Measurements from ENCODE around the gene TMEM59L.

The TMEM59L gene

DNA sequence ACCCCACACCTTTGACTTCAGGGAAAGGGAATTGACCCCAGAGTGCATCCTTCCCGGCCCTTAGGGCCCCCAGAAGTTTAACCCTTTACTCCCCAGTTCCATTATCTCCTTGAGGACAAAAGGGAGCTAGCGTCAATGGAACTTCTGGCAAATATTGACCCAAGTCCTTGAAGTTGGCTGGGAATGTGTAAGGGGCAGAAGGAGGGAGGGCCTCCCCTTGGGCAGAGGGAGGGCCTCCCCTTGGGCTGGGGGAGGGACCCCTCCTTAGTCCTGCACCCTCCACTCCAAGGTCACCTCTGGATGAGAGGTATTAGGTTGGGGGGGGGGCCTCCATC, 3.0 kb upstream of the TMEM59L start:
- DNase-seq, result no peak

DNA sequence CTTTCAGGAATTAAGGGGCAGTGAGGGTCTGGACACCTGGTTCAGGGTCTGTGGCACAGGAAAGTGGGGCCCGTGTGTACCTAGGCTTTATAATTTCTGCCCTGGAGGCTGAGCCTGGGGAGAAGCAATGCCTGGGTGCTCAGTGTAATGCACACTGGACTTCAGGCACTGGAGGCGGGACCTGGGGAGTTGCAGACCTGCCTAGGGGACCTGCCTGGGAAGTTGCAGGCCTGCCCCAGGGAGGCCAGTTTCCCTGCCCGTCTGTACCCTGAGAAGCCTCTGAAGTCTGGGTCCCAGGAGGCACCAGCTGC, 2.5 kb upstream of the TMEM59L start:
- no peak for DNase-seq

DNA sequence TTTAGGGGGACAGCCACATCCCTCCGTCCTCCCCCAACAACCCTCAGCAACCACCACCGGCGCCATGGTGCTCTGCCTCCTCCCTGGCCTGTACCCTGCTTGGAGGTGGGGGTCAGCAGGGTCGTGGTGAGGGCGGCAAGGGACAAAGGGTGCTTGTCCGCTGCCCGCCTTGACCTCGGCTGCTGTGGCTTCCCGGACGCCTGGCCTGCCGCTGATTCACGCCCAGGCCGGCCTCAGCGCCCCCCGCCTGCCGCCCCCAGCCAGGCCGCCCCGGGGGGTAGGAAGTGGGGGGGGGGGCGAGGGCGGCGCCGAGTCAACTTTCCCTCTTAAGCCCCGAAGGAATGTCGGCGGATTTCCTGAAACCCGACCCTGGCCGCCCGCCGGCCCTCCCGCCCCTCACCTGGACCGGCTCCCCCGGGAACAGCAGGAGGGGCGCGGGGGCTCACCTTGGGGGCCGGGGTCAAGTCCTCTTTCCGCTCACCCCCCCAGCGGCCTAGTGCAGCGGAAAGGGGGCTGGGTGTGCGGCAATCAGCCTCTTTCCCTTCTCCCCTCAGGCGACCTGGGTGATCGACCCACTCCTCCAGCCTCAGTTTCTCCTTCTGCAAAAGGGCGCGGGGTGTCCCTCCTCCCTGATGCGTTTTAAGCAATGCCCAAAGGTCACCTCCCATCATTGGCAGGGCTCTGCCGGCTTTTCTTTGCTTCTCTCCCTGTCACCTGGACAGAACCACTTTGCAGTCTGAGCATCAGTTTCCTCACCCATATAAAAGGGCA, 1.9 kb upstream of the TMEM59L start:
- no peak for DNase-seq

DNA sequence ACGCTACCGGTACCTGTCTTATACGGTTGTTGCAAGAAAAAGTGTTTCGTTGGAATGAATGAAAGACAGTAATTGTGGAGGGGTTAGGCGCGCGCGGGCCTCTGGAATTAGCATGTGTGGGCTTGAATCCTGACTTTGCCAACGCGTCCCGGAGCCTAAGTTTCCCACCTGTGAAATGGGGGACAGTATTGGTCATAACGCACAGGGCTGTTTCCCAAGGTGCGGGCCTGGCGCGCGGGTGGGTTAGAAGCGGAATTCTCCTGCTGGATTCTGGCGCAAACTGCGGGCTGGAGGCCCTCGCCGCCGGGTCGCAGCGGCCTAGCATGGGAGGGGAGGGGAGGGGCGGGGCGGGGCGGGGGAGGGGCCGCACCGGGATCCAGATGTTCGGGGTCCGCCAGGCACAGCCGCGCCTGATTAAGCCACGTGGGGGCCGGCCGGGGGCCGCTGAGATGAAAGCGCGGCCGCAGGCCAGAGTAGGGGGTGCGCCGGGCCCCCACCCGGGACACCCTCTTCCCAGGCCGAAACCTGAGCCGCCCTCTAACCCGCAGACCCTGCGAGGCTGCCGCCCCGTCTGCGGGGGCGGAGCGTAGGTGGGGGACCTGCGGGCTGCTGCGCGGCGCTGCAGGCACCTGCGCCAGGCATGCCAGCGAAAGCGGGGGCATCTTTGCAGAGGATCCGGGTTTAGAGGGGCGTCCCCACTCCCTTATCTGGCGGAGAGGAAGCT, 1.2 kb upstream of the TMEM59L start:
- no peak for DNase-seq

DNA sequence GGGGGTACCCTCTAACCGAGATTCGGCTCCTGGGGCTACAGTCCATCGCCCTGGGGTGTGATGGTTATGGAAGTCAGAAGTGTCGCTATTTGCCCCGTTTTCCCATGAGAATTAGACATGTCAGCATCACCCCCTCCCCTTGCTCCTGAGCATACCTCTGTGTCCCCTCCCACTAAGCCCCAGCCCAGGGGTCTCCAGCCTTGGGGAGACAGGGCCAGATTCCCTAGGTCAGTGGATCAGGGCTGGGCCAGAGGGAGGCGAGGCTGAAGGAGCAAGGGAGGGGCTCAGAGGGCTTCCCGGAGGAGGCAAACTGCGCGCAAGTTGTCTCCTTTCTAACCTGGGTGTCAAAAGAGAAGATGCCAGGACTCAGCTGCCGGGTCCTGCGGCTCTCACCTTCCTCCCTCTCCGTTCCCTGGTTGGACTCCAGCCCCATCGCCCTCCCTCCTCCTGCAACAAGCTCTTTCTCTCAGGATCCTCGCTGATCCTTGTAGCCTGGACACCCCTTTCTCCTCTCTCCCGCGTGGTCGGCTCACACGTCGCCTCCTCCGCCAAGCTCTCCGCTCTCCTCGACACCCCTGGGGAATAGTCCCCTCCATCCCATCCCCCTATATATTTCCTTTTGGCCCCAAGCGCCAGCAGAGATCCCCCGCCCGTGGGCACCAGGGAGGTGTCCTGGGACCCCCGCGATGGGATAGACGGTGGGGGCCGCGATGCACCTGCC, 459 bp upstream of the TMEM59L start:
- DNase-seq, result no peak

DNA sequence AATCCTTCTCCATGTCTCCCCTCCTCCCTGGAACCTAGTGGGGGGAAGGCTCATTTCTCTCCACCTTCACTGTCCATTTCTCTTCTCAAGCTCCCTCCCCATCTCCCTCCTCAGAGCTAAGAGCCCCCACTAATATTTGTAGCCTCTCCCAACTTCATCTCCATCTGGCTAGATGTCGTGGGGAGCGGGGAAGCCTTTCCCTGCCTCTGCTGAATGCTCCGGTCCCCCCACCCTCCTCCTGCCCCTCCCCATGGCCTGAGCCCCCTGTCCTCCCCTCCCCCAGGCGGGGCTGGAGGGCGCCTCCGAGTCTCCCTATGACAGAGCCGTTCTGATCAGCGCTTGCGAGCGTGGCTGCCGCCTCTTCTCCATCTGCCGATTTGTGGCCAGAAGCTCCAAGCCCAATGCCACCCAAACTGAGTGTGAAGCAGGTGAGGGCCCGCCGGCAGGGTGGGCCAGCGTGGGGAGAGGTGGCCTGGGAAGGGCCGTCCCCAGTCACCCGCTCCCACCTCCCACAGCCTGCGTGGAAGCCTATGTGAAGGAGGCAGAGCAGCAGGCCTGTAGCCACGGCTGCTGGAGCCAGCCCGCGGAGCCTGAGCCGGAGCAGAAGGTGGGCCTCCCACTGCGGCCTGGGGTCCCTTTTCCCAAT, 1.0 kb downstream of the TMEM59L start:
- no peak for DNase-seq

DNA sequence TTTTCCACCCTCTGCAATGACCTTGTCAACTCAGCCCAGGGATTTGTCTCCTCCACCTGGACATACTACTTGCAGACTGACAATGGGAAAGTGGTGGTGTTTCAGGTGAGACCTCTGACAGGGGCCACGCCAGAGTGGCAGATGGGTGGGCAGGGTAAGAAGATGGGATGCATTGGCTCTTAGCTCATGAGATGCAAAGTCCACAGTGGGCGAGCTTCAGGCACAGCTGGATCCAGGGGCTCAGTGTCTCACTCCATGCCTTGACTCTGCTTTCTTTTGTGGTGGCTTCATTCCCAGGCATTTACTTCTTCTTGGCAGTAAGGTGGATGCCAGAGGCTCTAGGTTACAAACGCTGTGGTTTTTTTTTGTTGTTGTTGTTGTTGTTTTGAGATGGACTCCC, 3.4 kb downstream of the TMEM59L start:
- no peak for DNase-seq

DNA sequence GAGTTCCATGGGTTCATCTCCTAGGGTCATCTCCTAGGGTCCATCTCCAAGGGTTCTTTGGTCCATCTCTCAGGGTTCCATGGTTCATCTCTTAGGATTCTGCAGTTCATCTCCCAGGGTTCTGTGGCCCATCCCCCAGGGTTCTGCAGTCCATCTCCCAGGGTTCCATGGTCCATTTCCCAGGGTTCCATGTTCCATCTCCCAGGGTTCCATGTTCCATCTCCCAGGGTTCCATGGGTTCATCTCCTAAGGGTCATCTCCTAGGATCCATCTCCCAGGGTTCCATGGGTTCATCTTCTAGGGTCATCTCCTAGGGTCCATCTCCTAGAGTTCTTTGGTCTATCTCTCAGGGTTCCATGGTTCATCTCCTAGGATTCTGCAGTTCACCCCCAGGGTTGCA, 4.9 kb downstream of the TMEM59L start:
- DNase-seq, result no peak

DNA sequence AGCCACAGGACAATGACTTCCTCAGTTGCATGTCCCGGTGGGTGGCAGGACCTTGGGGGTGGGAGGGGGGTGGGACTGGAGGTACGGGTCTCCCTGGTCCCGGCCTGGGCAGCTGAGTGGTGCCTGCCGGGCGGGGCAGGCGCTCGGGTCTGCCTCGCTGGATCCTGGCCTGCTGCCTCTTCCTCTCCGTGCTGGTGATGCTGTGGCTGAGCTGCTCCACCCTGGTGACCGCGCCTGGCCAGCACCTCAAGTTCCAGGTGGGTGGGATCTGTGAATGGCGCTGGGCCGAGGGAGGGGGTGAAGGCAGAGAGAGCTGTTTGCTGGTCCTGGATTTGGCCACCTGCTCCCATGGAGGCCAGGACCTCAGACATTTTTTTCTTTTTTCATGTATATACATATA, 5.6 kb downstream of the TMEM59L start:
- DNase-seq, result no peak

DNA sequence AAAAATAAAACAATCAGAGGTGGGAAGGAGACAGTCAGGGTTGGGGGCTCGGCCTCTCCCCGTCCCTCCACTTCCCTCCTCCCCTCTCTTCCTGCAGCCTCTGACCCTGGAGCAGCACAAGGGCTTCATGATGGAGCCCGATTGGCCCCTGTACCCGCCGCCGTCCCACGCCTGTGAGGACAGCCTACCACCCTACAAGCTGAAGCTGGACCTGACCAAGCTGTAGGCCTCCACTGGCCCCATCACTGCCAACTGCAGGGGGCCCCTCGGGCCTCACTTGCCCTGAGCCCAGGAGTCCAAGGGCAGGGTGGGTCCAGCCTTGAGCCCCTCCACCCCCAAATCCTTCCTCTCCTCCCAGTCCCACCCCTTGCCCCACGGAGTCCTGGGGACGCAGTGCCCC, 7.6 kb downstream of the TMEM59L start:
- DNase-seq, result no peak

DNA sequence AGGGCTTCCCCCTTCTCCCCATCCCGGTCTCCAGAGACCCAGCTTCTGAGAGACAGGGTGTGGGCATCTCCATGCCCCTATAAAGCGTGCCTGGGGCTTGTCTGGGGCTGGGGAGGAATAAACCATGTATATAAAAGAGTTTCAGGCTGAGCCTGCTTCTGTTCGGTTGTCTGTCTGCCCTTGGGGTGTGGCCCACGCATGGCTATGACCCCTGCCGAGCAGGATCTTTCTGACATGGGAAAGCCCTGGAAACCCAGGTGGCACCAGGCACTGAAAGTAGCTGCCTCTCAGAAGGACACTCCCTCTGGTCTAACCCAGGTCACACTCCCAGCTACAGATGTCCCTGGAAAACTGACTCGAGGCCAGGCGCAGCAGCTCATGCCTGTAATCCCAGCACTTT, 8.2 kb downstream of the TMEM59L start:
- DNase-seq, result no peak

DNA sequence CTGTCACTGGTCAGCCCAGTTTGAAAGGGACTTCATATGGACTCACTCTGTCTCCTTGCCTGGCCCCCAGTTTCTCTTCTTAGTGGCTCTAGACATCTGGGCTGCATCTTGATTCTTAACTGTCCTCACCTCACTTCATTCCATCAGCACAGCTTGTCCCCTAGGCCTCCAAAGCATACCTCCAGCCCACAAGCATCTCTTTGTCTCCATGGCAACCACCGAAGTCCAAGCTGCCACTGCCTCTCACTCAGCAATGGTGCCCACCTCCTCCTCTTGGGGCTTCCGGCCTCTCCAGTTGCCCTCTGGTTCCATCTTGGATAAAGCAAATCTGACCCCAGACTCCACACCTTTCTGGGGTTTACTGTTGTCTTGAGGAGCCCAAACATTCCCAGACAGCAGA, 14.2 kb downstream of the TMEM59L start:
- DNase-seq, result no peak

DNA sequence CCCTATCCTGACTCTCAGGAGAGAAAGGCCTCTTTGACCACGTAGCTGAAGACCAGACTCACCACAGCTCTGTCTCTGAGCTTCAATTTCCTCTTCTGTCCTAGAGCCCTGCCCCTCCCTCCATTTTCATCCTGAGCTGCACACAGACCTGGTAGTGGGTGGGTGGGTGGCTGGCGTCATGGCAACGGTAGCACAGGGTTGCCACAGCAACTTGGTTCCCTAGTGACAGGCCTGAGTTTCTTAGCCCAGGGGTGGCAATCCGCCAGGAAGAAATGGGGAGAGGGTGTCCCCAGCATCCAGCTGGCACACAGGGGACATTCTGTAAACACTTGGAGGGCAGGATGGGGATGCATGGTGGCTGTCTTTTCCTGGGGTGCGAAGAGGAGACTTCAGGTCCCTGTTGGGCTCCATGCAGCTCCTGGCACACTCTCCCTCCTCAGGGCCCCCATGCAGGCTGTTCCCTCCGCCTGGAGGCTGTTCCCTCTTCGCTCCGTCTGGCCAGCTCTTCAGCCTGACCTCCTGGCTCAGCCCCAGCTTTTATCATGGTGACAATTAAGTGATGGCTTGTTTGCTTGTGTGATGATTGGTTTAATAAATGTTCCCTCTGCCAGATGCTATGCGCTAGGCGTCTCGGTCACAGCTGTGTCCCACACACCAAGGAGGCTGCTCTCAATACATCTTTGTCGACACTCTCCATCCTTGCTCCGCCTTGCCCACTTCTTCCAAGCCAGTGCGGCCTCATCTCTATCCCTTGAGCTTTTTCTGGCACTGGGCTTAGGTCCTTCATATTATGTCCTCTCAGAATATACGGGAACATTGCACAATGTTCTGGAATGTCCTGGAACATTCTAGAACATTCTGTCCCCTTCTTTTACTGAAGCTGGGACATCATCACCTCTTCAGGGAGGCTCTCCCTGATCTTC, 16.8 kb downstream of the TMEM59L start:
- no peak for DNase-seq

DNA sequence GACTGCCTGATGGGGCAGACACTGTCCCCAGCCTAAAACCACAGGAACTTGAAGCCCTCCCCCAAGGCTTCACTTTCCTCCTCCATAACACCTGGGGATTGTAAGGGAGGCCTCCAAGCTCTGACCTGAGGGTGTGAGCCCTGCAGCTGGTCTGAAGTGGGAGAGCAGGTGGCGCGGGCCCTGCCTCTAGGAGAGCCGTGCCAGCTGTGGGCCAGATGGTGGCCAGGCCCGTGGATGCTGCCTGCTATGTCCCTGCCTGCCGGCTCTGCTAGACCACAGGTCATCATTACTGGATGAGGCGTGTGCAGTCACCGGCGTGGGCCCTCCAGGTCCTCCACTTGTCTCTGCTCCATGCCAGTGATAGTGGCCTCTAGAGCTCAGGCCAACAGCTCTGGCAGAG, 20.7 kb downstream of the TMEM59L start:
- no peak for DNase-seq

DNA sequence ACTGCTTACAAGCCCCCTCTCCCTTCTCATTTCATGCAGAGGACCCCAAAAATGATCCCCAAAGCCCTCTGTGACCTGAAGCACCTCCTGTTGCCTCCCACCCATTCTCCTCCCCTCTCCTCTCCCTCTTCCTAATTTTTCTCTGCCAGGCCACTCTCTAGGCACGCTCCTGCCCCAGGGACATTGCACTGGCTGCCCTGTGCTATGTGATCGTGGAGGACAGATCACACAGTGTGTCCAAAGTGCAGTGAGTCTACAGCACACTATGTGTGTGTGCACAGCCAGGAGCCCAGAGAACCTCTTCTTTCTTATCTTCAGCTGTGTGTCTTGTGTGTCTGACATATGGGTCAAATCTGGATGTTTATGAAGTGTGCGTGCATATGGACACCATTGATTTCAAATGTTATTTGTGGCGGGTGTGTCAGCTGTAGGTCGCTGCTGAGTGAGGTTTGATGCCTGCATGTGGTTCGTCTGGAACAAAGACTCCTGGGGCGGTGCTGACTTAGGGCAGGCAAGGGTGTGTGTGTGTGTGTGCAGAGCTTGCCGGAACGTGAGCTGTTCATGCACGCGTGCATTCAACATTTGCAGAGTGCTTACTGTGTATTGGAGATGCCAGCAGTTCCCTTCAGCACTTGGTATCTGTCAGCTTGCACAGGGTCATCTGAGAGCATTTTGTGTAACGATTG, 22.1 kb downstream of the TMEM59L start:
- DNase-seq, result no peak

DNA sequence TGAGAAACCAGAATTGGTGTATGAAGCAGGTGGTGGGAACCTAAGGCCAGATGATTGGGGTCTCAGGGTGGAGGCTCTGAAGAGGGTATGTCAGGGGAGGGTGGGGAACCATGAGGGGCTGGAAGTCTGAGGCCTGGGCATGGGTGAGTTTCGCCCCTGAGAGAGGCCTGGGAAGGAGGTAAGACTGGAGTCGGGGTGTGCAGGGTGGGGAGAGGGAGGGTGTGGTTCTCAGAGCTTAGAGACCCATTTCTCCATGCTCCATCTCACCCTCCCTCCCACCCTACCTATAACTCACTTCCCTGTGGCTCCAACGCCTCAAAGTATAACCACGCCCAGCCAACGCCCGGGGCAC, 23.1 kb downstream of the TMEM59L start:
- DNase-seq, result no peak

DNA sequence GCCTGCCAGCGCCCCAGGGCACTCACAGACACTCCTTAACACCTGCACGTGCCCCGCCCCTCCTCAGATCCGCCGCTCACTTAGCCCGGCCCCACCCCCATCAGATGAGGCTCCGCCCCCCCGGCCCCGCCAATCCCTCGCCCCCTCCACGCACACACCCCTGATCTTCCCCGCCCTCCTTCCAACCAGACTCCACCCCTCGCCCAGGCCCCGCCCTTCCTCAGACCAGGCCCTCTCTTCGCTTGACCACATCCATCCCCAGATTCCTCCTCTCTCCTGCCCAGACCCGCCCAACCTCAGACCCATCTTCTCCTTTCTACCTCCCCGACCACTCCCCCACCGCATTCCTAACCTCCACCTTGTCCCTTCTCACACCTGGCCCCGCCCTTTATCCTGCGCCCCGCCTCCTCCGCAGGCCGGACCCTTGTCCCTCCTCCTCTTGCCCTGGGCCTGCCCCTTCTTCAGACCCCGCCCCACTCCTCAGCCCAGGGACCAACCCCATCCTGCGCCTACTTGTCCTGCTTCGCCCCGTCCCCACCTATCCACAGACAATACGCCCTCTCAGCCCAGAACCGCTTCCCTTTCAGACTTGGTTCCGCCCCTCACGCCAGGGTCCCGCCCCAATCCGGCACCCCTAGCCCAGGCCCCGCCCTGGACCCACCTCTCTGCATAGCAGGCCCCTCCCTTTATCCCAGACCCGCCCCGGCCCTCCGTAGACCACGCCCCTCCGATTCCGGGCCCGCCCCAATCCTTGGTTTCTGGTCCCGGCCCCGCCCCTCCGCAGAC, 23.7 kb downstream of the TMEM59L start:
- DNase-seq, result peak; percentile 95

DNA sequence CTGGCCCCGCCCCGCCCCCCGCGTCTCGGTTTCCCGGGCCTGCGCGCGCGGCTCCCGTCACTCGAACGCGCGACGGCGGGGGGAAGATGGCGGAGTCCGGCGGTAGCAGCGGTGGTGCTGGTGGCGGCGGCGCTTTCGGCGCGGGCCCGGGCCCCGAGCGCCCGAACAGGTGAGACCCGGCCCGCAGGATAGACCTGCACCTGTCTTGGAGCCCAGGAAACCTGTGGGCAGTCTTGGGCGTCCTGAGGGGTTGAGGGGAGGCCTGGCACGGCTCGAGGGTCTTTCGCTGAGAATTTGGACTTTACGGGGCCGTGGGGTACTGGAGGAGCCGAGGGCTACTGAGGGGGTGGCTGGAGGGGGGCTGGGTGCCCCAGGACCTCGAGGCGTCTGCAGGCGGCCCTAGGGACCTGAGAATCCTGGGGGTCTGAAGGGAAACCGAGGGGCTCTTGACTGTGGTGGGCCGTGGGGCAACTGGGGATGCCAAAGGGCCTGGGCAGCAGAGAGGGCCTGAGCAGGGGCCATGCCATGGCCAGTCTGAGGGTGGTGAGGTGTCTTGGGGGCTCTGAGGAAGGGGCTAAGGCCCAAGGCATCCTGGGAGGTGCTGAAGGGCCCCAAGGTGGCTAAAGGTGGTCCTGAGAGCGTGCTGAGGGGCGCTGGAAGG, 24.4 kb downstream of the TMEM59L start, which contains the start of gene KLHL26:
Gene KLHL26 (plus strand): TSS at position 60 of the 661 bp plus-strand sequence. CDS start 27 bp downstream, at position 87.
- no peak for DNase-seq

DNA sequence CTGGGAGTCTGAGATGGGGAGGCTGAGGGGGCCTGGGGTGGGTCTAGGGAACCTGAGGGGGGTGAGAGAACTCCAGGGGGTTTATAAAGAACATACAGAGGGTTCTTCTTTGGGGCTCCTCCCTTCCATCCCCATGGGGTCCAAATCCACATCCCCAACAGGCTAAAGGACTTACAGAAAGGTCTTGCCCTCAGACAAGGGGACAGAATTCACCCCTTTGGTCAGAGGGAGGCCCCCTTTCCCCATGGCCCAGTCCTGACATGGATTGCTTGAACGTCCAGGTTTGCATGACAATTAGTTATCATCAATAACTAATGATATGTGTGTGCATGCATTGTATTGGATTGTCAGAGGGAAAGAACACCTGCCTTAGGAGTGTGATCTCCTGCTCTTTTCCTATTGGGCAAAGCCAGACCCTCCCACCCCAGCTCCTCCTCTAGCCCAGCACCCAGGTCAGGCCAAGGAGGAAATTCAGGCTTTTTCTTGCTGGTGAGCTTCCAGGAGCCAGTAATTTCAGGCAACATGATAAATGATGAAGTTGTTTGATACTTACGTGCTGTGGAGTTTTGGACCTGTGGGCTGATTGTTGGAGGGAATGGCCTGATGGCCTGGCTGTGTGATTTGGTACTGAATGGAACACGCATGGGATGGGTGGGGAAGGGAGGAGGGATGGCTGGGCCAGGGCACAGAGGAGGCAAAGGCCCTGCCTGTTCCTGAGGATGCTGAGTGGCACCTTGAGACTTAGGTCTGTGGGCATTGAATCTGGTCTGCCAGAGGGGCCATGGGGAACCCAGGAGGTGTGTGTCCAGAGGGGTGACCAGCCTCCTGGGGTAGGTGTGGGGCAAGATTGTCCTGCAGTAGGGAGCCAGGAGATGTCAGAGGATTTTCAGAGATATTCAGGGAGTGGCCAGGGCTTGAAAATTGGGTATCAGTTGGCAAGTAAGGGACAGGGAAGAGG, 25.3 kb downstream of the TMEM59L start:
- DNase-seq, result no peak
